ENCODE data around the gene ZC3H4.
A peak's percentile ranks its signal among the peaks of the same experiment; 100 is the strongest.

ZC3H4 gene

DNA sequence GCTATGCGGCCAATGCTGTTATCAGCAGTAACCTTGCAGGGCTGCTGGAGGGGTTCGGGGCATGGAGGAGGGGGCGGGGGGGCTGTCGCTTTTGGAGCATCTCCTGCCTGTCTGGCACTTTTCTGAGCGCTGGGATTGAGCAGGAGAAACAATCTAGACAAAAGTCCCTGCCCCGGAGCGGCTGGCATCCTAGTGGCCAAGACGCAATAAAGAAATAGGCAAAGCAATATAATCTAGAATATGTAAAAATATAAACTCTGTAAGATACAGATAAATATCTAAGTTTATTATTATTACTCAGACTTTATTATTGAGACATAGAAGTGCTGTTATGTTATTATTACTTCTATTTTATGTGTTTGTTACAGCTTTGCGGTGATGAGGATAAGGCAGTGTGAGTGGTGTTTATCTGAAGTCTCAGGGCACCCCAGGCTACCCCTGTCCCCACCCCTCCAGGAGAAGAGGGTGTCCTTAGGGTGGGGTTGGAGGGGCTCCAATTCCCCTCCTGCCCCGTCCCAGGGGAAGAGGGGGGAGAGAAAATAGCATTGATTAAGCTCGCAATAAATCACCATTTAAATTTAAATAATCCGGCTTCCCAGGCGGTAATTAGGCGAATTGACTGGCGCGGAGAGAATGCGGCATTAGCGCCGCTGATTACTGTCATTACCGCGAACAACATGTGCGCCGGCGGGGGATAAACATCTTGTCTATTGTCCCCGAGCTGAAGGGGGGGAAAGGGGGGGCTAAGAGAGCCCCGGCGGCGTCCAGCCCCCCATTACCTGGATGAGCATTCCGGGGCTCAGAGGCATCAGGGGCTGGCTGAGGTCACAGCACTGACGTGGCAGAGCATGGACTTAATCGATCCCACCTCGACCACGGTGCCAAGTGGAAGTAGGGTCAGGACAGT is 90.8 kb downstream of the ZC3H4 start:
- no peak overlapping the region for H3K27ac ChIP-seq (ENCODE audit: insufficient read depth, low read depth, low read length, poor library complexity, severe bottlenecking)
- no peak overlapping the region for H3K4me3 ChIP-seq (ENCODE audit: insufficient read depth, low read depth, low read length)
- 10 to 12% methylated on average over 31 to 32 of the region's 33 CpGs for WGBS, 2 experiments
- peaks cover 8% of the 10 kb centered on the region for H3K4me1 ChIP-seq (ENCODE audit: control insufficient read depth, insufficient read depth, low read length)
- no peaks in the 10 kb centered on the region for H3K36me3 ChIP-seq (ENCODE audit: control insufficient read depth, insufficient read depth, low read length)
- no peaks in the 10 kb centered on the region for H3K9me3 ChIP-seq (ENCODE audit: control insufficient read depth, low read length)
- peaks cover 93% of the 10 kb centered on the region for H3K27me3 ChIP-seq (ENCODE audit: control insufficient read depth, insufficient read depth, low read length, poor library complexity, severe bottlenecking)

DNA sequence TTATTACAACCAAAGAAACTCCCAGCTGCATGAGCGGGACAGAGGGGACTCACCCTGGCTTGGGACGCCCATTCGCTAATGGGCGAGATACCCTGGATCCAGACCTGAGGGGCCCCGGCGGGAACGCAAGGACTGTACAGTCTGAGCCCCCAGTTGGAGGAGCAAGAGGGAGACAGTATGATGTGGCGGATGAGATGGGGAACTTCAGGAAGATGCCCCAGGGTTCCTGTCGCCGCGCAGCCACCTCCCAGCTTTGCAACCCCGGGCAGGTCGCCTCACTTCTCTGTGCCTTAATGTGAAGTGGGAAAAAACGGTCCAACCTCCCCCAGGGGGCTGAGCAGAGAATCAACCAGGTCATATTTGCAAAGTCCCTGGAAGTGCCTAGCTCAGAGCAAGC is 91.4 kb downstream of the ZC3H4 start:
- Histone ChIP-seq H3K36me3 (ENCODE audit: control insufficient read depth, insufficient read depth, low read length) (no peaks in the 10 kb centered on the region), H3K27me3 (ENCODE audit: control insufficient read depth, insufficient read depth, low read length, poor library complexity, severe bottlenecking) (peaks cover 87% of the 10 kb centered on the region), H3K9me3 (ENCODE audit: control insufficient read depth, low read length) (no peaks in the 10 kb centered on the region), H3K4me1 (ENCODE audit: control insufficient read depth, insufficient read depth, low read length) (peaks cover 6% of the 10 kb centered on the region), H3K4me3 (ENCODE audit: insufficient read depth, low read depth, low read length) (no peak overlapping the region), H3K27ac (ENCODE audit: insufficient read depth, low read depth, low read length, poor library complexity, severe bottlenecking) (no peak overlapping the region)
- WGBS, 2 experiments, result 52 to 55% methylated on average over 14 of the region's 14 CpGs

DNA sequence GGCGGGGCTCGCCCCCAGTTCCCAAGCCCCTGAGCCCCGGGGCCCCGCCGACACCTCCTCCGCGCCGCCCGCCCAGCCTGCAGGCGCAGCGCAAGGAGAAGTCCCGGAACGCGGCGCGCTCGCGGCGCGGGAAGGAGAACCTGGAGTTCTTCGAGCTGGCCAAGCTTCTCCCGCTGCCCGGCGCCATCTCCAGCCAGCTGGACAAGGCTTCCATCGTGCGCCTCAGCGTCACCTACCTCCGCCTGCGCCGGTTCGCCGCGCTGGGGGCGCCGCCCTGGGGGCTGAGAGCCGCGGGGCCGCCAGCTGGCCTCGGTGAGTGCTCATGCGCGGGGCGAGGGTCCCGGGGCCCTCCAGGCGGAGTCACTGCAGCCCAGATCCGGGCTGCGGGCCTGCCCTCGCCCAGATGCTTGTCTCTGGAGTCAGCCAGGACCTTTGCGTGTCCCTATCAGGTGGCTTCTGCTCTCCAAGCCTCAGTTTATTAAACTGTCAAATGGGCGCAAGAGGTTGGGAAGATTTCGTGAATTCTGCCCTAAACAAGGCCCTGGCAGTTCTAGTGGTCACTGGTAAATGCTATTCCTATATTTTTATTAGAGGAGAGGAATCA is 91.9 kb downstream of the ZC3H4 start:
- H3K27ac ChIP-seq (ENCODE audit: insufficient read depth, low read depth, low read length, poor library complexity, severe bottlenecking), result no peak overlapping the region
- H3K27me3 ChIP-seq (ENCODE audit: control insufficient read depth, insufficient read depth, low read length, poor library complexity, severe bottlenecking), result peaks cover 82% of the 10 kb centered on the region
- no peaks in the 10 kb centered on the region for H3K36me3 ChIP-seq (ENCODE audit: control insufficient read depth, insufficient read depth, low read length)
- peaks cover 6% of the 10 kb centered on the region for H3K4me1 ChIP-seq (ENCODE audit: control insufficient read depth, insufficient read depth, low read length)
- H3K4me3 ChIP-seq (ENCODE audit: insufficient read depth, low read depth, low read length), result no peak overlapping the region
- H3K9me3 ChIP-seq (ENCODE audit: control insufficient read depth, low read length), result no peaks in the 10 kb centered on the region
- WGBS, 2 experiments, result 5% methylated on average over 50 of the region's 50 CpGs

DNA sequence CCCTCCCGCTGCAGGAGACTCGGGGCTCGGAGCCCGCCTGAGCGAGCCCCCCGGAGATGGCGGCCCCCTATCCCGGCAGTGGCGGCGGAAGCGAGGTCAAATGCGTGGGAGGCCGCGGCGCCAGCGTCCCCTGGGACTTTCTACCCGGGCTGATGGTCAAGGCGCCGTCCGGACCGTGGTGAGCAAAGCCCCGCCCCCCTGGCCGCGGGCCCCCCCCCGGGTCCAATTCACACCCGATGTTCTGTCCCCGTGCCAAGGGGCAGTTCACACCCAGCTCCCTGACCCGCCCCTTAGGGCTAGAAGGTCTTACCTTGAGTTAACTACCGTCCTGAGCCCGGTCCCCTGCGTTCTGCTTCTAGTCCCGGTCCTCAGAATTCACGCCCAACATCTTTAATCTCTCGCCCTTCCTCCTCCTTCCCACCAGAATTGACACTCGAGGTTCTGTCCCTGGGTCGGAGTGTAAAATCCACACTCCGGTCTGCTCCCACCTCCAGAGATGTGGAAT is 92.5 kb downstream of the ZC3H4 start:
- Histone ChIP-seq H3K27me3 (ENCODE audit: control insufficient read depth, insufficient read depth, low read length, poor library complexity, severe bottlenecking) (peaks cover 76% of the 10 kb centered on the region), H3K9me3 (ENCODE audit: control insufficient read depth, low read length) (no peaks in the 10 kb centered on the region), H3K36me3 (ENCODE audit: control insufficient read depth, insufficient read depth, low read length) (no peaks in the 10 kb centered on the region), H3K4me1 (ENCODE audit: control insufficient read depth, insufficient read depth, low read length) (peaks cover 6% of the 10 kb centered on the region), H3K27ac (ENCODE audit: insufficient read depth, low read depth, low read length, poor library complexity, severe bottlenecking) (no peak overlapping the region), H3K4me3 (ENCODE audit: insufficient read depth, low read depth, low read length) (peak overlapping the region; percentile 13)
- whole genome bisulfite sequencing, 2 experiments, result 3% methylated on average over 37 of the region's 37 CpGs

DNA sequence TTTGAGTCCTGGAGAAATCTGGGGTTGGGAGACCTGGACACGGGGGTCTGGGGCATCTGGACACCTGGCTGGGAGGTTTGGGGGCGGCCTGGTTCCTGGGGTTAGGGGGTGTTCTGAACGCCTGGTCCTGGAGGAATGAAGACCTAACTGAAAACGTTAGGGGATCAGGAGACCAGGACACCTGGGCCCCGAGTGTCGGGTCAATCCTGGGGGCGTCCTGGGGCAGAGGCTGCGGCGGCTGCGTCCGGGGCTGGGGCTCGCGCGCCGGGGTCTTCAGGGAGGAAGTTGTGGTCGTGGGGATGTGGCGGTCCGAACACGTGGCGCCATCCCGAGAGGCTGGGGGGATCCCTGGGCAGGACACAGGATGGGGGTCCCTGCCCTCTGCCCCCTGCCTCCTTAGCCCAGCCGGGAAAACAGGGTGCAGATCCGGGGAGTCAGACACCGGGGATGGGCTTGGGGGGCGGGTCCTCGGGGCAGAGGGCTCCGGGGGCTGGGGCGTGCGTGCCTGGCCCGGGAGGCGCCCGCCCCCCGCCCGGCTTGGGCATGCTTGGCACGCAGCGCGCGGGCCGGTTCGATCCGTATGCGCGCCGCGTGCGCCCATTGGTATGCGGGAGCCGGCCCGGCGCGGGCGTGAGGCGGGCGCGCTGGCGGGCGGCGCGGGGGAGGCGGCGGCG is 93.3 kb downstream of the ZC3H4 start:
- no peaks in the 10 kb centered on the region for H3K9me3 ChIP-seq (ENCODE audit: control insufficient read depth, low read length)
- no peak overlapping the region for H3K27ac ChIP-seq (ENCODE audit: insufficient read depth, low read depth, low read length, poor library complexity, severe bottlenecking)
- 4% methylated on average over 62 of the region's 62 CpGs for WGBS, 2 experiments
- H3K27me3 ChIP-seq (ENCODE audit: control insufficient read depth, insufficient read depth, low read length, poor library complexity, severe bottlenecking), result peaks cover 69% of the 10 kb centered on the region
- no peaks in the 10 kb centered on the region for H3K36me3 ChIP-seq (ENCODE audit: control insufficient read depth, insufficient read depth, low read length)
- H3K4me3 ChIP-seq (ENCODE audit: insufficient read depth, low read depth, low read length), result peak overlapping the region; percentile 25
- peaks cover 6% of the 10 kb centered on the region for H3K4me1 ChIP-seq (ENCODE audit: control insufficient read depth, insufficient read depth, low read length)

DNA sequence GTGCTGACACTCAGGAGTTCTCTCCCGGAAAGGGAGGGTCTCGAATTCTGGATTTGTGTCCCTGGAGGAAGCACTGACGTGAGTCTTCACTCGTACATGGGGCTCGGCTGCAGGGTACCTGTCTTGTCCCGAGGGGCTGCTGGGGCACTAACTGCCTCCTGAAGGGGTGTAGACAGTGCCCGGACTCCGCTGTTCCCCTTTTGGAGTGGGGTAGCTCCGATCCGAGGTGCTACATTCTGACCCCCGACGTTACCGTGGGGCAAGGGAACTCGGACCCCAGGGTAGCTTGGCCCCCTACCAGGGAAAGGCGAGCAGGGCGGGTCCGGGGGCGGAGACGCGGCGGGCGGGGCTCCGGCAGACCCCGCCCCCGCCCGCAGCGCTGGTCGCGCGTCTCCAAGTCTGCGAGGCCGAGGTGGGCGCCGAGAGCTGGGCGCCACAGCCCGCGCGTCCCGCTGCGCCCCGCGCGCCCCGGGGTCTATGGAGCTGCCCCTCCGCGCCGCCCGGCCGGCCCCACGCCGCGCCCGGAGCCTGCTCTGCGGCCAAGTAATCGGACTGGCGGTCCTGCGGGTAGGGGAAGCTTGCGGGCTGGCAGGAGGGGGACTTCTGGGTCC is 94.0 kb downstream of the ZC3H4 start, which contains the start of gene NPAS1:
Gene NPAS1, plus strand, starts transcription at position 407 of the 611 bp plus-strand sequence. CDS start 1,211 bp downstream, outside the sequence.
- Histone ChIP-seq H3K36me3 (ENCODE audit: control insufficient read depth, insufficient read depth, low read length) (no peaks in the 10 kb centered on the region), H3K27me3 (ENCODE audit: control insufficient read depth, insufficient read depth, low read length, poor library complexity, severe bottlenecking) (peaks cover 65% of the 10 kb centered on the region), H3K4me1 (ENCODE audit: control insufficient read depth, insufficient read depth, low read length) (peaks cover 6% of the 10 kb centered on the region), H3K4me3 (ENCODE audit: insufficient read depth, low read depth, low read length) (peak within 1 kb of the TSS; percentile 25), H3K27ac (ENCODE audit: insufficient read depth, low read depth, low read length, poor library complexity, severe bottlenecking) (no peak within 1 kb of the TSS), H3K9me3 (ENCODE audit: control insufficient read depth, low read length) (no peaks in the 10 kb centered on the region)
- 4% methylated on average over 58 of the region's 58 CpGs for WGBS, 2 experiments

DNA sequence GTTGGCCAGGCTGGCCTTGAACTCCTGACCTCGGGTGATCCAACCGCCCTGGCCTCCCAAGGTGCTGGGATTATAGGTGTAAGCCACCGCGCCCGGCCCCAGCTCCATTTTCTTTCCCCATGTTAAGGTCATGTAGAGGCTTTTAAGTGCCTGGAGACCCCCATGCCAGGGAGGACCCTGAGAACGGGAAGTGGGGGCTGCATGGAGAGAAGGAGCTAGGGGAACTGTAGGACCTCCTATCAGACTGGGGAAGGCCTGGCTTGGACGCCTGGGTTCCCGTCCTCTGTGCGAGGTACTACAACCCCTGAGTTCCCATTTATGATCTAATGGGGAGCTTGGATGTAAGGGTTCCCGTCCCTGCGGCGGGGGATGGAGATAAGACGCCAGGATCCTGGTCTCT is 94.7 kb downstream of the ZC3H4 start:
- 66 to 67% methylated on average over 13 of the region's 13 CpGs for WGBS, 2 experiments
- no peak overlapping the region for H3K27ac ChIP-seq (ENCODE audit: insufficient read depth, low read depth, low read length, poor library complexity, severe bottlenecking)
- H3K27me3 ChIP-seq (ENCODE audit: control insufficient read depth, insufficient read depth, low read length, poor library complexity, severe bottlenecking), result peaks cover 59% of the 10 kb centered on the region

More for the DNA sequence above, 94.7 kb downstream of the ZC3H4 start:
- Histone ChIP-seq H3K4me1 (ENCODE audit: control insufficient read depth, insufficient read depth, low read length) (peaks cover 6% of the 10 kb centered on the region), H3K4me3 (ENCODE audit: insufficient read depth, low read depth, low read length) (no peak overlapping the region), H3K9me3 (ENCODE audit: control insufficient read depth, low read length) (no peaks in the 10 kb centered on the region), H3K36me3 (ENCODE audit: control insufficient read depth, insufficient read depth, low read length) (no peaks in the 10 kb centered on the region)

Data from ectodermal cell (in vitro differentiated cells).